NAMALWA (cell line): Measurements from ENCODE around the gene TMEM179.

Source experiments
- DNase-seq: peaks from one replicate; pipeline ENCODE4 v3.0.0-alpha.2; 2015; ENCODE audit warnings: low spot score

TMEM179 gene

GRCh38 chr14:104544362-104544961 lies 60.1 kb downstream of the TMEM179 start:
- no peak for DNase-seq

DNA sequence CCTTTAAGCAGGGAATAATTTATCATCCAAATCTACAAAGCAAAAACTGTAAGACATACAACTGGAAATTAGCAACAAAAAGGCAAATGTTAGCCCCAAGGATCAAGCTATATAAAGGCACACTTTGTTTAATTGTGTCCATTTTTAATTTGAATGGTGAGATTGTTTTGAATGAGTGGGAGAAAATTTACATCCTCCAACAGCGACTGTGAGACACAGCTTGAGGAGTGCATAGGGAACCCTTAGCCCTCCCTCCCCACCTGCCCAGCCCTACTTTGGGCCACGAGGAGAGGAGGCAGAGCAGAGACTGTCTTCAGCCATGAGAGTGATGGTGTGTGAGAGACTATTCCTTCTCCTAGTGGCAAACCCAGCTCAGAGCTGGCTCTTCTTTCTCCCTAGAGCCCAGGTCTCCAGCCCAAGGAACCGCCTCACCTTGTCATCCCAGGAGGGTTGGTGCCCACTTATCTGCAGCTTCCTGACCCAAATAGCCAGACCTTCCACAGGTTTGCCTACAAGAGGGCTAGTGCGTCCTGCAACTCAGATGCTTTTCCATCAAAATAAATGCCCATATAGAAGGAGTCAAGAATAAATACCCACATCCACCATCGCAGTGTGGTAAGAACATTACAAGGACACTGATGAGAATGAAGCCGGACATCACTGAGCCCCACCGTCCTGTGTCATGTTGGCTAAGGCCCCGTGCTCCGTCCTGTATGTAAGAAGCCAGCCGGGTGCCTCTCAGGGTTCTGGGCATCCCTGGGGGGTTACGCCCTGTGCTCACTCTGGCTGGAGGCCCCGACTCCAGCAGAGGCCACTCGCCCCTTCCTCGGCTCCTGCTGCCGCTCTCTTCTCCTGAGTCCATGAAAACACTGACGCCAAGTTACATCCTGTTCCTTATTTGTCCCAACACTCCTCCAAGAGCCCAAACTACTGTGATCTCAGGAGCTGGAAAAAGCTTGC lies 61.4 kb downstream of the TMEM179 start:
- DNase-seq, result no peak

- DNase-seq, result no peak
Observed at GRCh38 chr14:104541905-104542465, 62.6 kb downstream of the TMEM179 start.
